GM18909 (cell line): ENCODE data around the gene IGF2R.
"Not testable (repeated sequence)": the region's sequence is repeated elsewhere in the genome, so short reads cannot be mapped to it uniquely, and the experiment has no call there.

Source experiments
- ATAC-seq: cut with Tn5 transposase; IDR thresholded peaks from one replicate; pipeline ENCODE4 v1.9.1; 2021; ENCODE audit warnings: mild to moderate bottlenecking; ENCODE audit not compliant: unreplicated experiment, poor library complexity

IGF2R gene, protein sequence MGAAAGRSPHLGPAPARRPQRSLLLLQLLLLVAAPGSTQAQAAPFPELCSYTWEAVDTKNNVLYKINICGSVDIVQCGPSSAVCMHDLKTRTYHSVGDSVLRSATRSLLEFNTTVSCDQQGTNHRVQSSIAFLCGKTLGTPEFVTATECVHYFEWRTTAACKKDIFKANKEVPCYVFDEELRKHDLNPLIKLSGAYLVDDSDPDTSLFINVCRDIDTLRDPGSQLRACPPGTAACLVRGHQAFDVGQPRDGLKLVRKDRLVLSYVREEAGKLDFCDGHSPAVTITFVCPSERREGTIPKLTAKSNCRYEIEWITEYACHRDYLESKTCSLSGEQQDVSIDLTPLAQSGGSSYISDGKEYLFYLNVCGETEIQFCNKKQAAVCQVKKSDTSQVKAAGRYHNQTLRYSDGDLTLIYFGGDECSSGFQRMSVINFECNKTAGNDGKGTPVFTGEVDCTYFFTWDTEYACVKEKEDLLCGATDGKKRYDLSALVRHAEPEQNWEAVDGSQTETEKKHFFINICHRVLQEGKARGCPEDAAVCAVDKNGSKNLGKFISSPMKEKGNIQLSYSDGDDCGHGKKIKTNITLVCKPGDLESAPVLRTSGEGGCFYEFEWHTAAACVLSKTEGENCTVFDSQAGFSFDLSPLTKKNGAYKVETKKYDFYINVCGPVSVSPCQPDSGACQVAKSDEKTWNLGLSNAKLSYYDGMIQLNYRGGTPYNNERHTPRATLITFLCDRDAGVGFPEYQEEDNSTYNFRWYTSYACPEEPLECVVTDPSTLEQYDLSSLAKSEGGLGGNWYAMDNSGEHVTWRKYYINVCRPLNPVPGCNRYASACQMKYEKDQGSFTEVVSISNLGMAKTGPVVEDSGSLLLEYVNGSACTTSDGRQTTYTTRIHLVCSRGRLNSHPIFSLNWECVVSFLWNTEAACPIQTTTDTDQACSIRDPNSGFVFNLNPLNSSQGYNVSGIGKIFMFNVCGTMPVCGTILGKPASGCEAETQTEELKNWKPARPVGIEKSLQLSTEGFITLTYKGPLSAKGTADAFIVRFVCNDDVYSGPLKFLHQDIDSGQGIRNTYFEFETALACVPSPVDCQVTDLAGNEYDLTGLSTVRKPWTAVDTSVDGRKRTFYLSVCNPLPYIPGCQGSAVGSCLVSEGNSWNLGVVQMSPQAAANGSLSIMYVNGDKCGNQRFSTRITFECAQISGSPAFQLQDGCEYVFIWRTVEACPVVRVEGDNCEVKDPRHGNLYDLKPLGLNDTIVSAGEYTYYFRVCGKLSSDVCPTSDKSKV (N-terminal part only)

DNA sequence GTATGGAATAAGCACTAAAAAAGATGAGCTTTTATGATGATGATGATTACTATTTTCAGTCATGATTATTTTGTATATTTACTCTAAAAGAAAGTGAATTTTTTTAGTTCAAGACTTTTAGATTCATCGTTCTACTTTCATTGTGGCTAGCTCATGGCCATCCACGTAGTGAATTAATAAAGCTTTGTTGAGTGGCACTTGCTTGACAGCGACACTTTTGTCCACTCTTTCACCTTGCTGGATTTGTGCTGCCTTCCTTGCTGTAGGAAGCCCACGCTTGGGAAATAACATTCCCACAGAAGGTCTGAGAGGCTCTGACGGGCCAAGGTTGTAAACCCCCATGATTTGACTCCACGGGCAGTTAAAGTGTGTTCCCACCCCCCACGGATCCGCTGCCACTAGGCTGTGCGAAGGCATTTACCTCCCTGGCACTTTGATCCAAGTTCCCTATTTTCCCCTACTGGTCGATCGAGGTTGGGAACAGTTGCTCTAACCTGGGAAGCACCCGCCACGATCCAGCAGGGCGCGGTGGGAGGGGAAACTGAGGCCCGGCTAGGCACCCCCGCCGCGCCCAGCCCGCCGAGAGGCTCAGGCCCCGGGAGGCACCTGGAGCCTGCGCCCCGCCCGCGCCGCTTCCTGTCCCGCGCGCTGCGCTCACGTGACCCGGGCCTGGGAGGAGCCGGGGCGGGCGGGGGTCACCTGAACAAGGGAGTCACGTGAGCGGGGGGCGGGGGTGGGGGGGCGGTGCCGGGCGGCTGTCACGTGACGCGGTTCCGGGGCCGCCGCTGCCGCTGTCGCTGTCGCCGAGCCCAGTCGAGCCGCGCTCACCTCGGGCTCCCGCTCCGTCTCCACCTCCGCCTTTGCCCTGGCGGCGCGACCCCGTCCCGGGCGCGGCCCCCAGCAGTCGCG is at the start of gene IGF2R:
Gene IGF2R (plus strand): TSS at position 788 of the 909 bp plus-strand sequence. CDS start 165 bp downstream, outside the sequence.
- peak; percentile 86 for ATAC-seq

DNA sequence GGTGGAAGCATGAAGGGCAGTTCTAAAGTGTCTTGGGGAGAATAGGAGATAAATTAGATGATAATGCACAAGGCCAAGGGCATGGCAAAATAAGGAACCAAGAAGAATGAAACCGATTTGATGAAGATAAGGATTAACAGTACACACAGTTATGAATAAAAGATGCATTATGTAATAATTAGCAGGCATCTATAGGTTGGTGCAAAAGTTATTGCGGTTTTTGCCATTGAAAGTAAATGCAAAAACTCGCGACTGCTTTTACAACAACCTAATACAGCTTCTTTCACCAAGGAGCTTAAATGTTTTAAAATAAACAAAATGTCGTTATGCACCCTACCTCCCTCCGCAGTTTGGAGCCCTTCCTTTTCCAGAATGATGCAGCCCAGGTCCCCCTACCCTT is 49.1 kb upstream of the IGF2R start:
- ATAC-seq: no peak

DNA sequence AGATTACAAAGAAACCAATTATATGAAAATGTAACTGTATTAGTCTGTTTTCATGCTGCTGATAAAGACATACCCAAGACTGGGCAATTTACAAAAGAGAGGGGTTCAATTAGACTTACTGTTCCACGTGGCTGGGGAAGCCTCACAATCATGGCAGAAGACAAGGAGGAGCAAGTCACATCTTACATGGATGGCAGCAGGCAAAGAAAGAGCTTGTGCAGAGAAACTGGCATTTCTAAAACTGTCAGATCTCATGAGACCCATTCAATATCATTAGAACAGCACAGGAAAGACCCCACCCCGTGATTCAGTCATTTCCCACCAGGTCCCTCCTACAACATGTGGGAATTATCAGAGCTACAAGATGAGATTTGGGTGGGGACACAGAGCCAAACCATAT is 44.7 kb upstream of the IGF2R start:
- ATAC-seq: not testable (repeated sequence)

DNA sequence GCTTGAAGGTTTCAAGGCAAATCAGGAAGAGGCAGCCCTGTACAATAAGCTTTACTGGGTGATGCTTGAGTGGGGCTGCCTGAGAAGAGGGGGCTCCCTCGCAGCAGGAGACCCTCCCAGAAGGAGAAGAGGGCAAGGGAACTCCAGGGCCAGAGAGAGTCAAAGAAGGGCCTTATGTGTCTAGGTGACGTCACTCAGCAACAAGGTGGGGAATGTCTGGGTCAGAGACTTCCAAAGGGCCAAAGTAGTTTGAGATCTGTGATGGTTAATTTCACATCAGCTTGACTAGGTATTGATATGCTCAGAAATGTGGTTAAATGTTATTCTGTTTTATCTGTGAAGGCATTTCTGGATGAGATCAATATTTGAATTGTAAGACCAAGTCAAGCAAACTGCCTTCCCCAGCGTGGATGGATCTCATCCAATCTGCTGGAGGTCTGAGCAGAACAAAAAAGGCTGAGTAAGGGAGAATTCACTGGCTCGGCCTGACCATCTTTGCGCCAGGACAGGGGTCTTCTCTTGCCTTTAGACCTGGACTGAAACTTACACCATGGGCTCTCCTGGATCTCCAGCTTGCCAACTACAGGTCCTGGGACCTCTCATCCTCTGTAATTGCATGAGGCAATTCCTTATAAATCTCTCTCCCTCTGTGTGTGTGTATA is 42.2 kb upstream of the IGF2R start:
- no peak for ATAC-seq

DNA sequence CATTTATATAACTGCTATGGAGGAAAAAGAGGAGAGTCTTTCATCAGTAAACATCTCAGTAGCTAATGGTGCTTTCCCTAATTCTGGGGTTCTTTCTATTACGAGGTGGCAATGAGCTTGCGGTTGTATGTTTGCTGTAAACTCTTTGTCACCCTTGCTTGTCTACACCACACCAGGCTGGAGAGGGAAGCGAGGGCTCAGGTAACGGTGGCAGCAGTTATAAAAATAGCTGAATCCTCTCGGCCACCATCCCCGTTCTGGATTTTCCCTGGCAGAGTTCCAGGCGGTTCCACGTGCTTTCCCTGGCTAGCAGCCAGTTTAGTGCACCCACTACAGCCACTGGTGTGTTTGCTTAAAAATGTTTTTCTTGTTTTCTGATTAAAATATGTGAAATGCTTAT is 39.1 kb upstream of the IGF2R start:
- ATAC-seq: peak; percentile 50

DNA sequence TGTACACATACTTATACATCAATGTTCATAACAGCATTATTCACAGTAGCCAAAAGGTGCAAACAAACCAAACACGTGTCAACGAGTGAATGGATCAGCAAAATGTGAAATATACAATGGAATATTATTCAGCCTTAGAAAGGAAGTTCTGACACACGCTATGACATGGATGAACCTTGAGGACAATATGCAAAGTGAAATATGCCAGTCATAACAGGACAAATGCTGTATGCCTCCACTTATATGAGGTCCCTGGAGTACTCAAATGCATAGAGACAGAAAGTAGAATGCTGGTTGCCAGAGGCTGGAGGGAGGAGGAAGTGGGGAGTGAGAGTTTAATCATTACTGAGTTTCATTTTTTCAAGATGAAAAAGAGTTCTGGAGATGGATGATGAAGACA is 37.8 kb upstream of the IGF2R start:
- ATAC-seq: peak; percentile 93

DNA sequence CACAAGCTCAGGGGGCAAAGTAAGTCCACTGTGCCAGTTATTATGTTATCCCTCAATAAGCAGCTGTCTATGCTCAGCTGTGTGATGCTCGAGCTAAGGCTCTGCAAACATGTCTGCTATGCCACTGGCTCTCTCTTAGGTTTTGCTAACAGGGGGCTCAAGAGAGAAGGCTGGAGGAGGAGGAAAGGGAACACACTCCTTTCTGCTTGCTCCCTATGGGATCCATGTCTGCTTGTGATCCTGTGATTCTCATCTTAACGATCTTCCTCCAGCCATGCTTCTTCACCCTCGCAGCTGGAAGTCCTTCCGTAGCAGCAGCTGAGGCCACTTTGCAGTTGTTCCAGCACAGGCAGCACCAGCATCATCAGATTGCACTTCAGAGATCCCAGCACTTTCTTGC is 37.0 kb upstream of the IGF2R start:
- ATAC-seq: peak; percentile 26

DNA sequence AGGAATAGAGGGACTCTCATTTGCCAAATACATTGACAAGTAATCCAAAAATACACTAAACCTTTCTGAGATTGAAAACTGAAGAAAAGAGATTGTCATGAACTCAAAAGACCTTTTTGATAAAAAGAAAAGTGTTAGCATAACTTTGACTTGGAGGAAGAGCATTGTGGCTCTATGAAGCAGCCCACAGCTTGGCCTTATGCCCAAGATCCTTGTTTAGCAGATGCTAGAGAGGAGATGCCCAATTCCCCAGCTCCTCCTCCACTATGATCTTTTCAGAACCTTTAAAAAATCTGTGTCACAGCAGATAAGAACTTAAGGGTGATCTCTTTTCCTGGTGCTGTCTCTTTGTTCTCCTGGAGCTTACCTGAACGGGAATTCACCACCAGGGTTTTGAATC is 35.8 kb upstream of the IGF2R start:
- no peak for ATAC-seq

DNA sequence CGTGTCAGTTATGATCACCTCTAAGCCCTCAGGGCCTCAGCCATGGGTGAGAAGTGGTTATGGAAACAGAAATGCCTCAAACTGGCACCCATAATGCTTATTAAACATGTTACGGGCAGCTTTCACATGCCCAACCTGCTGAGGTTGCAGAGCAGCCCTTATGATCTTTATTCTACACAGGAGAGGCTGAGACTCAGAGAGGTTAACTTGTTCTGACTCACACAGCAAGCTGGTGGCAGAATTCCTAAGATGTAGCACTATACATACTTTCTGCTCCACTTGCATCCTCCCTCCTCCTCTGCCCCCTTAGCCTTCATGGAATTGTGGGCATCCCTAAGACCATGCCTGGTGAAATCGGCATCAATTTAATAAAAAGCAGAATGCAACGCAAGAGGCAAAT is 34.7 kb upstream of the IGF2R start:
- no peak for ATAC-seq

DNA sequence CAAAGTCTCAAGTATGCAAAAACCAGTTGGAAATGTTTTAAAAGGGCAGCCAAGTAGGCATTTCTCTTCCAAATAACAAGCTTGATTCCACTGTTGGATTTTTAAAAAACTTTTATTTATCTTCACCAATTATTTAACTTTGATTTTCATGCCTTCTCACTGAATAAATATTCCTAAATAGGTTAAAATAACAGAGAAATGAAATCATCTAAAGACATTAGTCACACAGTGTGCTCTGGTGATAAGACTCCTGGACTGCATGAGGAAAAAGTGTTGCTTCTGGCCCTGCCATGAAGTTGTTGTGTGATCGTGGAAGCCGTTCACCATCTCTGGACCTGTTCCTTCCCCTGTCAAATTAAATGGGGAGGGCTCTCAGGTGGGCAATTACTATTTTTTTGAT is 33.8 kb upstream of the IGF2R start:
- ATAC-seq: no peak

DNA sequence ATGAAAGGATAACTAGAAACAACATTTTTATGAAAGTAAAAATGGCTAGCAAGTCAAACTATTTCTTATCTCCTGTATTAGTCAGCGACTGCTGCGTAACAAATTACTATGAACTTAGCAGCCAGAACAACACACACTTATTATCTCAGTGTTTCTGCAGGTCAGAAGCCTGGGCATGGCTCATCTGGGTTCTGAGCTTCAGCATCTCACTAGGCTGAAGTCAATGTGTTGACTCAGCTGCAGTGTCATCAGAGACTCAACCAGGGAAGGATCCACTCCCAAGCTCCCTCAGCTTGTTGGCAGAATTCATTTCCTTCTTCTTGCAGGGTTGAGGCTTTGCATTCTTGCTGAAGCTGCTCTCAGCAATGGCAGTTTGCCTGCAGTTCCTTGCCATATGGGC is 33.2 kb upstream of the IGF2R start:
- ATAC-seq: no peak

DNA sequence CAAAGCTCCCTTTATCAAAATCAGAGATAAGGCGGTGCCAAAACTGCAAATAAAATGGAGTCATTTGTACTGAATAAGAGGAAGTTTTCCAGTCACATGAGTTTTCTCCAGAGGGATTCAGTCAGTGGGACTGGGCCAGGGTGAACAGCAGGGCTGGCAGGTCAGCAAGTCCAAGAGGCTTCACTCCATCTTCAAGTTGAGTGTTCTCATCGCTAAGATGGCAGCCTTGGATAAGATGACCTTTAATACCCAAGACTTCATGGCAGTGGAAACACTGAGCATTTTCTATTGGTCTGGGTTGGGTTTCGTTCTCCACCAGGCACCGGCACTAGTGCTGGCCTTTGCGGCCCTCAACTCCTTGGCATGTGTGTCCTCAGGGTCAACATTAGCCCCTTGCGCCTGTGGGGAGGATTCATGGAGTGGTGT is 29.3 kb upstream of the IGF2R start:
- ATAC-seq: no peak

DNA sequence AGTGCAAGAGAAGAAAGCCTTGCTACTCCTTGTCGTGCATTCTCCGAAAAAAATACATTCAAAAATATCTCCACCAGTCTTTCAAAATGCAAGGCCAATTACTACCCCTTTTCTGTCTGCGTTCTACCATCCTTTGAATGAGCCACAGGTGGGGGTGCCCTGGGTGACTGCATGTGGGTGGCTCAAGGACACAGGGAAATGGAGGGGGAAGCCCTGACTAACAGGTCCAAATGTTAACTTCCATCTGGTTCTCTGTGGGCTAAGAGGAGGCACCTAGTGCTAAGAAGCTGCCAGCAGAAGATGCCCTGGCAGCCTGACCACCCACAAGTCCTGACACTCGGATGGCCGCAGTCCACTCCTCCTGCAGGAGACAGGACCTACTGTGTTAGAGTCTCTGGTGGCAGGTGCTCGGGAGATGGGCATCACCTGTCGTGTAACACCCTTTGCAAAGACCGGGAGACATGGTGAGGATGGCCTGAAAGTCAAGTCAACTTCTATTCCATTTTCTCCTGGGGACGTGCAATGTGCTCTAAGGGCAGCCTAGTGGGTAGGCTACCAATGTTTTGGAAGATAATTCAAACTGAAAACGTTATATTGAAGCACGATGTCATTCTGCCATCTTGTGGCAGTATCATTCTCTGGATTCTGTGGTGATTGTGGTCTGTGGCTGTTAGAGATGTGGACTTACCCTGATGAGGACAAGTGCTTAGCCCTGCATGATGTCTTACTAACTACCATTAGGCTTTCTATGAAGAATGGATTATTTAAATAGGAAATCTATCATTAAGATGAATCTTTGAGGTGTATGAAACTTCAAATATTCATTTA is 27.4 kb upstream of the IGF2R start:
- ATAC-seq: peak; percentile 89

DNA sequence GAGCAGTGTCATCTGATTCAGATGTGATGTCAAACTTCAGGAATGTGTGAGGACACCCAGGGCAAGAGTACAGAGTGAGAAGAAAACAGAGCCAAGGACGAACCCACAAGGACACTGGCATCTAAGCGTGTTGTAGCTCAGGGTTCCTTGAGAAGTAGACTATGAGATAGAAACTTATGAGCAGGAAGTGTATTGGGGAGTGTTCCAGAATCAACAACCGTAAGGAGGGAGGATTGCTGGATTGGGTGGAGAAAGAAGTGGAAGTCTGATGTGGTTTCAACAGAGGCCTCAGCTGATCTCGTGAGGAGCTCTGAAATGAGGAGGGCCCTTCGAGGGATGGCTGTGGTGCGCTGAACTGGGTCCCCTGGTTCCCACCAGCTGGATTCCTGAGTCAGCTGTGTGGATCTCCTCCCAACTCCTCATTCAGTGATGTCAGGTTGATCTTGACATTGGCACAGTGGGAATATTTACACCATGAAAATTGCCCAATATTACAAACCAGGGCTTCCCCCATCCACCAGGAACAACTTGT is 25.7 kb upstream of the IGF2R start:
- ATAC-seq: no peak

DNA sequence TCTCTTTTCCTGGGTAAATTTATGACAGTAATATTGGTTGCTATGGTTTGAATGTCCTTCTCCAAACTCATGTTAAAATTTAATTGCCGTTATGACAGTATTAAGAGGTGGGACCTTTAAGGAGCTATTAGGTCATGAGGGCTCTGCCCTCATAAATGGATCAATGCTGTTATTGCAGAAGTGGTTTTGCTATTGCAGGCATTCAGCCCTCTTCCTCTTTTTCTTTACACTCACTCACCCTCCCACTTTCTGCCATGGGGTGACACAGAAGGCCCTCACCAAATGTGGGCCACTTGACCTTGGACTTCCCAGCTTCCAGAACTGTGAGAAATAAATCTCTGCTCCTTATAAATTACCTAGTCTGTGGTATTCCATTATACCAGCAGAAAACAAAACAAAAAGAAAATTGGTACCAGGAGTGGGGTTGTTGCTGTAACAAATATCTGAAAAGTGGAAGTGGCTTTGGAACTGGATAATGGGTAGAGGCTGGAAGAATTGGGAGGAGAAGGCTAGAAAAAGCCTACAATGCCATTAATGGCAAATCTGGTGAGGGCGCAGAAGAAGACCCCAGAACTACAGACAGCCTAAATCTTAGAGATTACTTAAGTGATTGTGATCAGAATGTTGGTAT is 24.8 kb upstream of the IGF2R start:
- ATAC-seq: no peak

DNA sequence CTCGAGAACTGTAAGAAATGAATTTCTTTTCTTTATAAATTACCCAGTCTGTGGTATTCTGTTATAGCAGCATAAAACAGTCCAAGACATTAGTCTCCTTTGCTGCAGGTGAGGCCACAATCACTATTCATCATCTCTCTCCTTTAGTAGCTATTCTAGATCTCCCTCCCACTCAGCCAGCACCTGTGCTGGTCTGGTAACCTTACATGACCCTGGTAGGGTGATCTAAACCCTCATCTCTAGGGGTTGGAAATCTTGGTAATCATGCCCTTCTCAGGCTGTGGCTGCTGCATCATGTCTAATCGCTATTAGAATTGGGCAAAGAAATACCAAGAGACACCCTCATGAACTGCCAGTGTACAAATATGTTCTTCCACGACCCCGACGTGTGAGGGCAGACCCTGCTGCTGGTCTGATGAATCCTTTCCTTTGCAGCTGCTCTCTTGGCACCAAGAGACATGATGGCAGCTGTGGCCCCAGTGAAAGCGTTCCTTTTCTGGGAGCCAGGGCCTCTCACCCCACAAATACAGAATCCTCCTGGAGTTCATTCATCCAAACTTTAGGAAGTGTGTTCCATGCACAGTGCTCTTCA is 23.0 kb upstream of the IGF2R start:
- no peak for ATAC-seq

DNA sequence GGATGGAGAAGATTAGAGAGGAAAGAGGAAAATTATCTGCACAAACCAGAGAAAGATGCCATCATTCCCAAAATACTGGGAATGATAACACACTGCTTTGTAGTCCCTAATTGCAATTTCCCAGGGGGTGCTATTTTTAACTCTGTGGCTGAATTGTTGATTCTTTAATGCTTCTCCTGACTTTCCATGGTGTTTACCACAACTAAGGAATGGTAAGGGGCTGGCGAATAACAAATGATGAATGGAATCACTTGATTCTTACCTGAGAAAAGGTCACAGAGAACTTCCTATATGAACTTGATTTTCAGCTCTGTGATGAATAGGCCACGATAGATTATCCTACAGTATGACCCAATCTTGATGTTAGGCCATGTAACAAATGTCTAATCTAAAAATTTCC is 22.0 kb upstream of the IGF2R start:
- ATAC-seq: no peak
